ENCODE data around the gene CTTN.

GRCh38 chr11:70381872-70382861 is 16.2 kb upstream of the CTTN start:
- TF ChIP-seq, protein P1, sequence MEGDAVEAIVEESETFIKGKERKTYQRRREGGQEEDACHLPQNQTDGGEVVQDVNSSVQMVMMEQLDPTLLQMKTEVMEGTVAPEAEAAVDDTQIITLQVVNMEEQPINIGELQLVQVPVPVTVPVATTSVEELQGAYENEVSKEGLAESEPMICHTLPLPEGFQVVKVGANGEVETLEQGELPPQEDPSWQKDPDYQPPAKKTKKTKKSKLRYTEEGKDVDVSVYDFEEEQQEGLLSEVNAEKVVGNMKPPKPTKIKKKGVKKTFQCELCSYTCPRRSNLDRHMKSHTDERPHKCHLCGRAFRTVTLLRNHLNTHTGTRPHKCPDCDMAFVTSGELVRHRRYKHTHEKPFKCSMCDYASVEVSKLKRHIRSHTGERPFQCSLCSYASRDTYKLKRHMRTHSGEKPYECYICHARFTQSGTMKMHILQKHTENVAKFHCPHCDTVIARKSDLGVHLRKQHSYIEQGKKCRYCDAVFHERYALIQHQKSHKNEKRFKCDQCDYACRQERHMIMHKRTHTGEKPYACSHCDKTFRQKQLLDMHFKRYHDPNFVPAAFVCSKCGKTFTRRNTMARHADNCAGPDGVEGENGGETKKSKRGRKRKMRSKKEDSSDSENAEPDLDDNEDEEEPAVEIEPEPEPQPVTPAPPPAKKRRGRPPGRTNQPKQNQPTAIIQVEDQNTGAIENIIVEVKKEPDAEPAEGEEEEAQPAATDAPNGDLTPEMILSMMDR (IDR thresholded peaks at IDR 0.05), result no peak
- no peak for TF ChIP-seq POLR2A (IDR thresholded peaks at IDR 0.05)
- no peak for TF ChIP-seq POLR2AphosphoS5 (IDR thresholded peaks at IDR 0.05)
- TF ChIP-seq EP300 (IDR thresholded peaks at IDR 0.05), result no peak
